Measurements from ENCODE around the gene PLA2G5.

Gene PLA2G5

GRCh38 chr1:20063861-20064292 lies 6.1 kb upstream of the PLA2G5 start:
- no peaks in the 10 kb centered on the region for H3K36me3 ChIP-seq (ENCODE audit: control insufficient read depth in 2 of 2, insufficient read depth in 2 of 2, low read length in 2 of 2)
- no peaks in the 10 kb centered on the region for H3K9me3 ChIP-seq (ENCODE audit: control insufficient read depth in 2 of 2, low read length in 2 of 2)
- no peak overlapping the region for H3K4me3 ChIP-seq (ENCODE audit: low read length in 2 of 2)
- H3K27me3 ChIP-seq (ENCODE audit: control insufficient read depth in 1 of 2, insufficient read depth in 2 of 2, low read length in 2 of 2): no peaks in the 10 kb centered on the region
- no peak overlapping the region for H3K27ac ChIP-seq (ENCODE audit: low read length)
- no peak overlapping the region for H3K9ac ChIP-seq (ENCODE audit: low read length in 2 of 2)
- H3K4me1 ChIP-seq (ENCODE audit: control insufficient read depth, insufficient read depth, low read length): no peaks in the 10 kb centered on the region

- H3K9ac ChIP-seq (ENCODE audit: low read length in 2 of 2): no peak overlapping the region
- H3K27me3 ChIP-seq (ENCODE audit: control insufficient read depth in 1 of 2, insufficient read depth in 2 of 2, low read length in 2 of 2): peaks cover 0 to 2% of the 10 kb centered on the region in 2 donors
- H3K36me3 ChIP-seq (ENCODE audit: control insufficient read depth in 2 of 2, insufficient read depth in 2 of 2, low read length in 2 of 2): no peaks in the 10 kb centered on the region
- peaks cover 18% of the 10 kb centered on the region for H3K4me1 ChIP-seq (ENCODE audit: control insufficient read depth, insufficient read depth, low read length)
- no peaks in the 10 kb centered on the region for H3K9me3 ChIP-seq (ENCODE audit: control insufficient read depth in 2 of 2, low read length in 2 of 2)
- H3K27ac ChIP-seq (ENCODE audit: low read length): no peak overlapping the region
- H3K4me3 ChIP-seq (ENCODE audit: low read length in 2 of 2): no peak overlapping the region
Observed at GRCh38 chr1:20068722-20069121, 1.3 kb upstream of the PLA2G5 start.

GRCh38 chr1:20070357-20070756 lies 363 bp downstream of the PLA2G5 start:
- Histone ChIP-seq H3K4me1 (ENCODE audit: control insufficient read depth, insufficient read depth, low read length) (peaks cover 25% of the 10 kb centered on the region), H3K27ac (ENCODE audit: low read length) (peak overlapping the region; percentile 37), H3K27me3 (ENCODE audit: control insufficient read depth in 1 of 2, insufficient read depth in 2 of 2, low read length in 2 of 2) (peaks cover 0 to 2% of the 10 kb centered on the region in 2 donors), H3K4me3 (ENCODE audit: low read length in 2 of 2) (peak overlapping the region in 1 of 2 donors; percentile 64), H3K9ac (ENCODE audit: low read length in 2 of 2) (peak overlapping the region in 1 of 2 donors; percentile 60), H3K9me3 (ENCODE audit: control insufficient read depth in 2 of 2, low read length in 2 of 2) (no peaks in the 10 kb centered on the region), H3K36me3 (ENCODE audit: control insufficient read depth in 2 of 2, insufficient read depth in 2 of 2, low read length in 2 of 2) (no peaks in the 10 kb centered on the region)

GRCh38 chr1:20071416-20071815 lies 1.4 kb downstream of the PLA2G5 start:
- Histone ChIP-seq H3K4me1 (ENCODE audit: control insufficient read depth, insufficient read depth, low read length) (peaks cover 25% of the 10 kb centered on the region), H3K27me3 (ENCODE audit: control insufficient read depth in 1 of 2, insufficient read depth in 2 of 2, low read length in 2 of 2) (peaks cover 0 to 2% of the 10 kb centered on the region in 2 donors), H3K27ac (ENCODE audit: low read length) (no peak overlapping the region), H3K36me3 (ENCODE audit: control insufficient read depth in 2 of 2, insufficient read depth in 2 of 2, low read length in 2 of 2) (no peaks in the 10 kb centered on the region), H3K9ac (ENCODE audit: low read length in 2 of 2) (peak overlapping the region in 1 of 2 donors; percentile 60), H3K9me3 (ENCODE audit: control insufficient read depth in 2 of 2, low read length in 2 of 2) (no peaks in the 10 kb centered on the region), H3K4me3 (ENCODE audit: low read length in 2 of 2) (peak overlapping the region in 1 of 2 donors; percentile 64)

GRCh38 chr1:20072771-20073170 lies 2.8 kb downstream of the PLA2G5 start:
- no peaks in the 10 kb centered on the region for H3K9me3 ChIP-seq (ENCODE audit: control insufficient read depth in 2 of 2, low read length in 2 of 2)
- no peak overlapping the region for H3K4me3 ChIP-seq (ENCODE audit: low read length in 2 of 2)
- no peaks in the 10 kb centered on the region for H3K36me3 ChIP-seq (ENCODE audit: control insufficient read depth in 2 of 2, insufficient read depth in 2 of 2, low read length in 2 of 2)
- peaks cover 2 to 11% of the 10 kb centered on the region in 2 donors for H3K27me3 ChIP-seq (ENCODE audit: control insufficient read depth in 1 of 2, insufficient read depth in 2 of 2, low read length in 2 of 2)
- no peak overlapping the region for H3K9ac ChIP-seq (ENCODE audit: low read length in 2 of 2)
- H3K27ac ChIP-seq (ENCODE audit: low read length): no peak overlapping the region
- H3K4me1 ChIP-seq (ENCODE audit: control insufficient read depth, insufficient read depth, low read length): peaks cover 25% of the 10 kb centered on the region

GRCh38 chr1:20073256-20073655 lies 3.3 kb downstream of the PLA2G5 start:
- peaks cover 25% of the 10 kb centered on the region for H3K4me1 ChIP-seq (ENCODE audit: control insufficient read depth, insufficient read depth, low read length)
- no peak overlapping the region for H3K27ac ChIP-seq (ENCODE audit: low read length)
- H3K9ac ChIP-seq (ENCODE audit: low read length in 2 of 2): no peak overlapping the region
- H3K9me3 ChIP-seq (ENCODE audit: control insufficient read depth in 2 of 2, low read length in 2 of 2): no peaks in the 10 kb centered on the region
- peaks cover 2 to 15% of the 10 kb centered on the region in 2 donors for H3K27me3 ChIP-seq (ENCODE audit: control insufficient read depth in 1 of 2, insufficient read depth in 2 of 2, low read length in 2 of 2)
- no peak overlapping the region for H3K4me3 ChIP-seq (ENCODE audit: low read length in 2 of 2)
- no peaks in the 10 kb centered on the region for H3K36me3 ChIP-seq (ENCODE audit: control insufficient read depth in 2 of 2, insufficient read depth in 2 of 2, low read length in 2 of 2)

GRCh38 chr1:20074055-20074724 lies 4.2 kb downstream of the PLA2G5 start:
- Histone ChIP-seq H3K27ac (ENCODE audit: low read length) (no peak overlapping the region), H3K36me3 (ENCODE audit: control insufficient read depth in 2 of 2, insufficient read depth in 2 of 2, low read length in 2 of 2) (no peaks in the 10 kb centered on the region), H3K4me3 (ENCODE audit: low read length in 2 of 2) (no peak overlapping the region), H3K4me1 (ENCODE audit: control insufficient read depth, insufficient read depth, low read length) (peaks cover 23% of the 10 kb centered on the region), H3K9ac (ENCODE audit: low read length in 2 of 2) (no peak overlapping the region), H3K27me3 (ENCODE audit: control insufficient read depth in 1 of 2, insufficient read depth in 2 of 2, low read length in 2 of 2) (peaks cover 2 to 15% of the 10 kb centered on the region in 2 donors), H3K9me3 (ENCODE audit: control insufficient read depth in 2 of 2, low read length in 2 of 2) (no peaks in the 10 kb centered on the region)

GRCh38 chr1:20074725-20075171 lies 4.8 kb downstream of the PLA2G5 start:
- Histone ChIP-seq H3K27me3 (ENCODE audit: control insufficient read depth in 1 of 2, insufficient read depth in 2 of 2, low read length in 2 of 2) (peaks cover 2 to 15% of the 10 kb centered on the region in 2 donors), H3K9ac (ENCODE audit: low read length in 2 of 2) (no peak overlapping the region), H3K4me3 (ENCODE audit: low read length in 2 of 2) (no peak overlapping the region), H3K4me1 (ENCODE audit: control insufficient read depth, insufficient read depth, low read length) (peaks cover 20% of the 10 kb centered on the region), H3K9me3 (ENCODE audit: control insufficient read depth in 2 of 2, low read length in 2 of 2) (no peaks in the 10 kb centered on the region), H3K27ac (ENCODE audit: low read length) (no peak overlapping the region), H3K36me3 (ENCODE audit: control insufficient read depth in 2 of 2, insufficient read depth in 2 of 2, low read length in 2 of 2) (no peaks in the 10 kb centered on the region)

- no peaks in the 10 kb centered on the region for H3K36me3 ChIP-seq (ENCODE audit: control insufficient read depth in 2 of 2, insufficient read depth in 2 of 2, low read length in 2 of 2)
- H3K27me3 ChIP-seq (ENCODE audit: control insufficient read depth in 1 of 2, insufficient read depth in 2 of 2, low read length in 2 of 2): peaks cover 2 to 13% of the 10 kb centered on the region in 2 donors
- no peak overlapping the region for H3K4me3 ChIP-seq (ENCODE audit: low read length in 2 of 2)
- H3K9me3 ChIP-seq (ENCODE audit: control insufficient read depth in 2 of 2, low read length in 2 of 2): no peaks in the 10 kb centered on the region
- peaks cover 16% of the 10 kb centered on the region for H3K4me1 ChIP-seq (ENCODE audit: control insufficient read depth, insufficient read depth, low read length)
- no peak overlapping the region for H3K27ac ChIP-seq (ENCODE audit: low read length)
- no peak overlapping the region for H3K9ac ChIP-seq (ENCODE audit: low read length in 2 of 2)
Observed at GRCh38 chr1:20075345-20075744, 5.4 kb downstream of the PLA2G5 start.

- no peak overlapping the region for H3K9ac ChIP-seq (ENCODE audit: low read length in 2 of 2)
- no peaks in the 10 kb centered on the region for H3K9me3 ChIP-seq (ENCODE audit: control insufficient read depth in 2 of 2, low read length in 2 of 2)
- no peak overlapping the region for H3K27ac ChIP-seq (ENCODE audit: low read length)
- no peak overlapping the region for H3K4me3 ChIP-seq (ENCODE audit: low read length in 2 of 2)
- H3K36me3 ChIP-seq (ENCODE audit: control insufficient read depth in 2 of 2, insufficient read depth in 2 of 2, low read length in 2 of 2): no peaks in the 10 kb centered on the region
- H3K27me3 ChIP-seq (ENCODE audit: control insufficient read depth in 1 of 2, insufficient read depth in 2 of 2, low read length in 2 of 2): peaks cover 2 to 13% of the 10 kb centered on the region in 2 donors
- H3K4me1 ChIP-seq (ENCODE audit: control insufficient read depth, insufficient read depth, low read length): peaks cover 13% of the 10 kb centered on the region
Observed at GRCh38 chr1:20076223-20076622, 6.2 kb downstream of the PLA2G5 start.

- H3K27me3 ChIP-seq (ENCODE audit: control insufficient read depth in 1 of 2, insufficient read depth in 2 of 2, low read length in 2 of 2): peaks cover 2 to 13% of the 10 kb centered on the region in 2 donors
- H3K9ac ChIP-seq (ENCODE audit: low read length in 2 of 2): no peak overlapping the region
- H3K27ac ChIP-seq (ENCODE audit: low read length): no peak overlapping the region
- no peaks in the 10 kb centered on the region for H3K9me3 ChIP-seq (ENCODE audit: control insufficient read depth in 2 of 2, low read length in 2 of 2)
- no peaks in the 10 kb centered on the region for H3K36me3 ChIP-seq (ENCODE audit: control insufficient read depth in 2 of 2, insufficient read depth in 2 of 2, low read length in 2 of 2)
- H3K4me3 ChIP-seq (ENCODE audit: low read length in 2 of 2): no peak overlapping the region
- peaks cover 13% of the 10 kb centered on the region for H3K4me1 ChIP-seq (ENCODE audit: control insufficient read depth, insufficient read depth, low read length)
Observed at GRCh38 chr1:20076710-20077461, 6.9 kb downstream of the PLA2G5 start.

Measured in stomach smooth muscle (tissue), 2 donors.